ENCODE results near the gene DROSHA. TPM values are rescaled to one million over a fixed set of nuclear protein-coding genes. Genes with fewer than 3 reads are reported as not detected.
"Not testable (repeated sequence)": the region's sequence is repeated elsewhere in the genome, so short reads cannot be mapped to it uniquely, and the experiment has no call there.

The DROSHA gene
- total RNA-seq, 1 experiment from 2014 or later = 57.7 TPM

DNA sequence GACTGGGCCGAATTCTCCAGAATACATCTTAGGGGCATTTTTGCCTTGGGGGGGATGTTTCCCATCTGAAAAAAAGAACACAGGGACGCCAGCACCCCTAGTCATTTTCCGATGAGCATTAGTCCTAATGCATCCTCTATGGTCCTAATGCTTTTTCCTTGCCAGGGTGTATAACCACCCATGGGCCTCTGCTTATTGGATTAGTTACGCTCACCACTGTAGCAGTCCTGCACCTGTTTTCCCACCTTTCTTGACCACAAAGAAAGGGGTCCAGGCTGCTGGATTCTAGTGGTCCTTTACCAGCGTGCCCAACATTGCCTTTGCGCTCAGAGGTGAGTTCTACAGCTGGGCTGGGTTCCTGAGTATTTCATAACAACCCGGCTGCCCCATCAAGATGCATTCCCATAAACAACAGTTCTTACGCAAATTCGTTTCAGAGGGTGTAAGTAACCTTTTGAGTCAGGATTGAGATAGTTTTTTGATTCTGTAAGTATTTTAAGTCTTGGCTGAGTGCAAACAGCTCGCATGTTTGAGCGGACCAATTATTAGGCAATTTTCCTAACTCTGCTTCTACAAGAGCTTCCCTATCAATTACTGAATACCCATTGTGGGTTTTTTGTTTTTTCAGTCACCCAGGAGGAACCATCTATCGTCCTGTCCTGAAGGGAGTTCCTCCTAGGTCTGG lies 135.1 kb downstream of the DROSHA start:
- peaks cover 22% of the 10 kb centered on the region for H3K36me3 Mint-ChIP-seq (ENCODE audit: insufficient read depth, unreplicated experiment)
- H3K4me1 Mint-ChIP-seq (ENCODE audit: insufficient read depth, unreplicated experiment) = no peaks in the 10 kb centered on the region
- intact Hi-C loops (cut with micrococcal nuclease) = no loop called here
- no peaks in the 10 kb centered on the region for H3K27me3 Mint-ChIP-seq (ENCODE audit: insufficient read depth, unreplicated experiment)
- BruUV-seq (replicated peaks) = no TSS peak
- ChIA-PET CTCF (no interaction called here), POLR2A (interaction anchor here (1.6 kb wide), 1 partner anchor 12 kb away, joined by 5 read pairs; no protein-coding TSS in a partner anchor)
- DNase-seq (ENCODE audit: unreplicated experiment) = peak; percentile 21
- TF ChIP-seq, protein P1, sequence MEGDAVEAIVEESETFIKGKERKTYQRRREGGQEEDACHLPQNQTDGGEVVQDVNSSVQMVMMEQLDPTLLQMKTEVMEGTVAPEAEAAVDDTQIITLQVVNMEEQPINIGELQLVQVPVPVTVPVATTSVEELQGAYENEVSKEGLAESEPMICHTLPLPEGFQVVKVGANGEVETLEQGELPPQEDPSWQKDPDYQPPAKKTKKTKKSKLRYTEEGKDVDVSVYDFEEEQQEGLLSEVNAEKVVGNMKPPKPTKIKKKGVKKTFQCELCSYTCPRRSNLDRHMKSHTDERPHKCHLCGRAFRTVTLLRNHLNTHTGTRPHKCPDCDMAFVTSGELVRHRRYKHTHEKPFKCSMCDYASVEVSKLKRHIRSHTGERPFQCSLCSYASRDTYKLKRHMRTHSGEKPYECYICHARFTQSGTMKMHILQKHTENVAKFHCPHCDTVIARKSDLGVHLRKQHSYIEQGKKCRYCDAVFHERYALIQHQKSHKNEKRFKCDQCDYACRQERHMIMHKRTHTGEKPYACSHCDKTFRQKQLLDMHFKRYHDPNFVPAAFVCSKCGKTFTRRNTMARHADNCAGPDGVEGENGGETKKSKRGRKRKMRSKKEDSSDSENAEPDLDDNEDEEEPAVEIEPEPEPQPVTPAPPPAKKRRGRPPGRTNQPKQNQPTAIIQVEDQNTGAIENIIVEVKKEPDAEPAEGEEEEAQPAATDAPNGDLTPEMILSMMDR (IDR thresholded peaks at IDR 0.05; ENCODE audit: unreplicated experiment) = no peak
- no peak overlapping the region for H3K4me3 Mint-ChIP-seq (ENCODE audit: unreplicated experiment)
- no peak overlapping the region for H3K27ac Mint-ChIP-seq (ENCODE audit: low read depth, unreplicated experiment)
- no peaks in the 10 kb centered on the region for H3K9me3 Mint-ChIP-seq (ENCODE audit: unreplicated experiment)

DNA sequence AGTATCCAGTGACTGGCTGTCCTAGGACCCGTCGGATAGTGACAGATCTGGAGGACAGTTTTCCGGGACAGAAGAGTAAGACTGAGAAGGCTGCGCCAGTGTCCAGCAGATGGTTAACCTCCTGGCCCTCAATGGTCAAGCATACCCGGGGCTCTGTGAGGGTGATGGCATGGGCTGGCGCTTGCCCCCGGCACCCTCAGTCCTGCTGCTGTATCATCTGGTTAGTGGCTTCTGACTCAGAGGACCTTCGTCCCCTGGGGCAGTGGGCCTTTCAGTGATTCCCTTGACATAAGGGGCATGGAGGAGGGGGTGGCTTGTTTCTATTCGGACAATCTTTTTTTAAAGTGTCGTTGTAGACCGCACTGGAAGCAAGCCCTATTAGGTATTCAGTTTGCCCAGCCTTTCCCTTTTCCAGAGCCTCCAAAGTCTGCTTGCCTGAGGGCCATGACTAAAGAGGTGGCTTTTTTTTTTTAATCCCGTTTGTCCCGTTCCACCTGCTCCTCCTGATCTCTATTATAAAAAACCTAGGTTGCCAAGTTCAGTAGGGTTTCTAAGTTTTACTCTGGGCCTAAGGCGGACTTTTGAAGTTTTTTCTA lies 136.3 kb downstream of the DROSHA start:
- CTCF ChIA-PET = interaction anchor here (0.6 kb wide), 1 partner anchor 1039 kb away, joined by 3 read pairs; no protein-coding TSS in a partner anchor
- POLR2A ChIA-PET; H3K4me3 Mint-ChIP-seq (ENCODE audit: unreplicated experiment); H3K9me3 Mint-ChIP-seq (ENCODE audit: unreplicated experiment); H3K27me3 Mint-ChIP-seq (ENCODE audit: insufficient read depth, unreplicated experiment); H3K27ac Mint-ChIP-seq (ENCODE audit: low read depth, unreplicated experiment); DNase-seq (ENCODE audit: unreplicated experiment); intact Hi-C loops (cut with micrococcal nuclease); BruUV-seq (replicated peaks); H3K36me3 Mint-ChIP-seq (ENCODE audit: insufficient read depth, unreplicated experiment); H3K4me1 Mint-ChIP-seq (ENCODE audit: insufficient read depth, unreplicated experiment): not testable (repeated sequence)

DNA sequence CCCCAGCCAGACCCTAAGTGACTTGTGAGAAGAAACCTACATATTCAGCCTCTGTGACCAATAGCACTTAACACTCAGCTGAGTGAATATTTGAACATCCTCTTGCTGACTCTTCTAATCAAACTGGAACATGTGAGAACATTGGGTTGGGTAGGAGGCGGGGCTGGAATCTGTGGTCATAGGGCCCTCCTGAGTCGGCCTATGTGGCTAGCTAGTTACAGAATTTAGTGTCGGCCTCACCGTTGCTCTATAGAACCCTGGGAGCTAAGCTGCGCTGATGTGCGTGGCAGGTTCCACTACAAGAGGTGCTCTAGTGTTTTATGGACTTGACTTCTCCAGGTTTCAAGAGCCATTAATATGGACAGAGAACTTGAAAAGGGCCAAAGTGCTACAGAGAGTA lies 138.8 kb downstream of the DROSHA start:
- ChIA-PET CTCF (no interaction called here), POLR2A (no interaction called here)
- Mint-ChIP-seq H3K4me1 (ENCODE audit: insufficient read depth, unreplicated experiment) (no peaks in the 10 kb centered on the region), H3K27ac (ENCODE audit: low read depth, unreplicated experiment) (no peak overlapping the region), H3K9me3 (ENCODE audit: unreplicated experiment) (peaks cover 7% of the 10 kb centered on the region), H3K27me3 (ENCODE audit: insufficient read depth, unreplicated experiment) (no peaks in the 10 kb centered on the region), H3K36me3 (ENCODE audit: insufficient read depth, unreplicated experiment) (no peaks in the 10 kb centered on the region), H3K4me3 (ENCODE audit: unreplicated experiment) (no peak overlapping the region)
- DNase-seq (ENCODE audit: unreplicated experiment) = no peak
- TF ChIP-seq, protein P1 (IDR thresholded peaks at IDR 0.05; ENCODE audit: unreplicated experiment) = no peak
- intact Hi-C loops (cut with micrococcal nuclease) = no loop called here
- BruUV-seq (replicated peaks) = no TSS peak

GRCh38 chr5:31392061-31392460 lies 139.8 kb downstream of the DROSHA start:
- no peak for DNase-seq (ENCODE audit: unreplicated experiment)
- ChIA-PET POLR2A (no interaction called here), CTCF (interaction anchor here (0.7 kb wide), 1 partner anchor 148 kb away, joined by 3 read pairs; no protein-coding TSS in a partner anchor)
- H3K9me3 Mint-ChIP-seq (ENCODE audit: unreplicated experiment) = peaks cover 7% of the 10 kb centered on the region
- no TSS peak for BruUV-seq (replicated peaks)
- H3K36me3 Mint-ChIP-seq (ENCODE audit: insufficient read depth, unreplicated experiment) = no peaks in the 10 kb centered on the region
- no peak overlapping the region for H3K4me3 Mint-ChIP-seq (ENCODE audit: unreplicated experiment)
- intact Hi-C loops (cut with micrococcal nuclease) = no loop called here
- H3K27me3 Mint-ChIP-seq (ENCODE audit: insufficient read depth, unreplicated experiment) = no peaks in the 10 kb centered on the region
- H3K27ac Mint-ChIP-seq (ENCODE audit: low read depth, unreplicated experiment) = no peak overlapping the region
- TF ChIP-seq, protein P1 (IDR thresholded peaks at IDR 0.05; ENCODE audit: unreplicated experiment) = no peak
- no peaks in the 10 kb centered on the region for H3K4me1 Mint-ChIP-seq (ENCODE audit: insufficient read depth, unreplicated experiment)

Measured in MCF 10A (cell line).